ENCODE data around the gene RHAG. TPM values are rescaled to one million over a fixed set of nuclear protein-coding genes. Genes with fewer than 3 reads are reported as not detected.
A peak's percentile ranks its signal among the peaks of the same experiment; 100 is the strongest.
"Not testable (repeated sequence)": the region's sequence is repeated elsewhere in the genome, so short reads cannot be mapped to it uniquely, and the experiment has no call there.

Gene RHAG
- total and polyA plus RNA-seq, 12 donors: 0.10 to 0.78 (median 0.21) TPM; not detected in 8

DNA sequence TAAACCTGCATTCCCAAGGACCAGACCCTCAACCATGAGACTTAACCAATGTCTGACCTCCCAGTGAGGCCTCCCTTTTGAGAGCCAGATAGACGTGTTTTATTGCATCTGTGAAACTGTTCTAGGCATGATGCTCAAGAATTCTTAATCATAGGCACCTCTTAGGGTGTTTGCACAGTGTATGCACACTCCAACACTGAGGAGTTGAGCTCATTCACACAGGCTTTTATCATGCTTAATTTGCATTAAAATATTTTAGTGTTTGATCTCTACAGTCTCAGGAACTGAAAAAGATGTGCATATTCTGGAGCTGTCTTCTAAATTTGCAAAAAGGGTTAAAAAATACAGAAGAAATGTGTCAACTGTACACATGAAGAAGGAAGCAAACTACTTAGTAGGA, 27.4 kb downstream of the RHAG start:
- TF ChIP-seq, protein P1, sequence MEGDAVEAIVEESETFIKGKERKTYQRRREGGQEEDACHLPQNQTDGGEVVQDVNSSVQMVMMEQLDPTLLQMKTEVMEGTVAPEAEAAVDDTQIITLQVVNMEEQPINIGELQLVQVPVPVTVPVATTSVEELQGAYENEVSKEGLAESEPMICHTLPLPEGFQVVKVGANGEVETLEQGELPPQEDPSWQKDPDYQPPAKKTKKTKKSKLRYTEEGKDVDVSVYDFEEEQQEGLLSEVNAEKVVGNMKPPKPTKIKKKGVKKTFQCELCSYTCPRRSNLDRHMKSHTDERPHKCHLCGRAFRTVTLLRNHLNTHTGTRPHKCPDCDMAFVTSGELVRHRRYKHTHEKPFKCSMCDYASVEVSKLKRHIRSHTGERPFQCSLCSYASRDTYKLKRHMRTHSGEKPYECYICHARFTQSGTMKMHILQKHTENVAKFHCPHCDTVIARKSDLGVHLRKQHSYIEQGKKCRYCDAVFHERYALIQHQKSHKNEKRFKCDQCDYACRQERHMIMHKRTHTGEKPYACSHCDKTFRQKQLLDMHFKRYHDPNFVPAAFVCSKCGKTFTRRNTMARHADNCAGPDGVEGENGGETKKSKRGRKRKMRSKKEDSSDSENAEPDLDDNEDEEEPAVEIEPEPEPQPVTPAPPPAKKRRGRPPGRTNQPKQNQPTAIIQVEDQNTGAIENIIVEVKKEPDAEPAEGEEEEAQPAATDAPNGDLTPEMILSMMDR (IDR thresholded peaks at IDR 0.05): no peak
- no peak for TF ChIP-seq POLR2A (IDR thresholded peaks at IDR 0.05)
- DNase-seq: no peak
- H3K36me3 ChIP-seq (replicated peaks in 1 of 2): no peaks in the 10 kb centered on the region
- no peaks in the 10 kb centered on the region for H3K4me1 ChIP-seq (replicated peaks in 1 of 2)
- no peaks in the 10 kb centered on the region for H3K27me3 ChIP-seq
- intact Hi-C loops (cut with DNase I): loop anchor here in 1 of 2 donors (5.0 kb wide), 1 partner anchor 77 kb away; no protein-coding TSS in a partner anchor
- WGBS, 4 donors: 64 to 71% (median 68%) methylated on average over 1 of the region's 1 CpG
- no peak overlapping the region for H3K4me3 ChIP-seq
- H3K27ac ChIP-seq: no peak overlapping the region
- no peaks in the 10 kb centered on the region for H3K9me3 ChIP-seq (replicated peaks in 1 of 3)

DNA sequence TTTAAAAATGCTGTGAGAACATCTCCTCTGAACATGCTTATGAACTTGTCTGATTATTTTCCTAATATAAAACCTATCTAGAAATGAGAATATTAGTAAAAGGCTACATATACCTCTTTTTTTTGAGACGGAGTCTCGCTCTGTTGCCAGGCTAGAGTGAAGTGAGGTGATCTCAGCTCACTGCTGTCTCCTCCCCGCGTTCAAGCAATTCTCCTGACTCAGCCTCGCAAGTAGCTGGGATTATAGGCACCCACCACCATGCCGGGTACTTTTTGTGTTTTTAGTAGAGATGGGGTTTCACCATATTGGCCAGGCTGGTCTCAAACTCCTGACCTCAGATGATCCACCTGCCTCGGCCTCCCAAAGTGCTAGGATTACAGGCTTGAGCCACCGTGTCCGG, 28.4 kb downstream of the RHAG start:
- H3K36me3 ChIP-seq (replicated peaks in 1 of 2): not testable (repeated sequence)

DNA sequence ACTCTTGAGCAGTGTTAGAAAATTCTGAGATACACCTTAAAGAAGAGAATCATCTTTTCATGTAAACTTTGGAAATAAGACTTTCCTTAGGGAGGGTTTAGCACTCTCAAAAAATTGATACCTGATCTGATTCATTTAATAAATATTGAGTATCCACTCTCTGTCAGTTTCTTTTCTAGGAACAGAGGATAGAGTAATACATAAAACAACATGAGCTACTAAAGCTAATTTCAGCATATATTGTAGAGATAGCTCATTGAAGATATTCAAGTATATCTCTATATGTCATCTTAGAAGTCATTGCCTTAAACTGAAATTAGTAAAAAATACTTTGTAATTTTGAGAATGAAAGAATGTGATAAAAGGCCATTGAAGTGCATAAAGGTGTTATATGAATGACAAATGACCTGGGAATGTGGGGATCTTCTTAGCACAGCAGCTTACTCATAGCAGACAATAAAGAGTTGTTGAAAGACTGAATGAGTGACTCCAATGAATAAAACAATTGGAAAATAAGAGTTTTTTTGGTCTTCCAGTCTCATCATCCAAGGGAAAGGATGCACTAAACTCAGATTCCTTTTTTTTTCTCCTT, 29.2 kb downstream of the RHAG start:
- no peaks in the 10 kb centered on the region for H3K27me3 ChIP-seq
- no peaks in the 10 kb centered on the region for H3K9me3 ChIP-seq (replicated peaks in 1 of 3)
- no peaks in the 10 kb centered on the region for H3K36me3 ChIP-seq (replicated peaks in 1 of 2)
- H3K4me3 ChIP-seq: no peak overlapping the region
- H3K27ac ChIP-seq: no peak overlapping the region
- no peaks in the 10 kb centered on the region for H3K4me1 ChIP-seq (replicated peaks in 1 of 2)
- no peak for DNase-seq
- intact Hi-C loops (cut with DNase I): loop anchor here in 1 of 2 donors (5.0 kb wide), 1 partner anchor 75 kb away; no protein-coding TSS in a partner anchor
- TF ChIP-seq, protein P1 (IDR thresholded peaks at IDR 0.05): no peak
- no peak for TF ChIP-seq POLR2A (IDR thresholded peaks at IDR 0.05)

More for the DNA sequence above, 28.4 kb downstream of the RHAG start:
- not testable (repeated sequence) for H3K9me3 ChIP-seq (replicated peaks in 1 of 3); H3K4me3 ChIP-seq; H3K4me1 ChIP-seq (replicated peaks in 1 of 2); DNase-seq; H3K27ac ChIP-seq; H3K27me3 ChIP-seq
- 66 to 81% (median 73%) methylated on average over 9 of the region's 9 CpGs for WGBS, 4 donors
- intact Hi-C loops (cut with DNase I): loop anchor here in 1 of 2 donors (5.0 kb wide), 1 partner anchor 76 kb away; no protein-coding TSS in a partner anchor

DNA sequence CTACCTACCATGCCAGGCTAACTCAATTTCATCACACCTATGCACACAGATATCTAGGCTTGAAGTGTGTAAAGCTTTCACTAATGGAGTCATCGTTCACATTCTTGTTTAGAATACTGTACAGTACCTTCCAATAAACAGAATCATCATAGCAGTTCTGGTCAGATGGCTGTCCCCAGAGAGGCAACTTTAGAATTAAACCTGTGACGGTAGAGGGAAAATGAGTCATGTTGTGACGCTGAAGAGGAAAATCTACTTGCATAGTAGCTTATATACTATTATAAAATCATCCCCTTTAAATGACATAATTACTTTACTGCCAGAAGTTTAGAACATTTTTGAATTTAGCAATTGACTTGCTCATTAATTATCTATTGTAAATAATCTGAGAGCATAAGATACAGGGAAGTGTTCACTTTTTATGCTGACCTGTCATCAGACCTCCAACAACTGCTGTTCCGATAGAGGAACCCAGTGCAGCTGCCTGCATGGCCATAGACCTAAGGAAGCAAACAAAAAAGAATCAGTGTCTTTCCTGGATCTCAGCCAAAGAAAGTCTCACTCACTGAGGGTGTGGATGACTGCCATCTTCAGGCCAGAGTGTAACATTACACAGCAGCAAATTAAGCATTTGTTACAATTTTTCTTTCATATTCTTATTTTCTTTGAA, 29.8 kb downstream of the RHAG start:
- TF ChIP-seq POLR2A (IDR thresholded peaks at IDR 0.05): no peak
- TF ChIP-seq, protein P1 (IDR thresholded peaks at IDR 0.05): peak; percentile 81 to 90 (median 86)
- intact Hi-C loops (cut with DNase I): loop anchor here in 1 of 2 donors (5.0 kb wide), 1 partner anchor 75 kb away; no protein-coding TSS in a partner anchor
- 27 to 44% (median 36%) methylated on average over 4 of the region's 4 CpGs for WGBS, 4 donors
- Histone ChIP-seq H3K36me3 (replicated peaks in 1 of 2) (no peaks in the 10 kb centered on the region), H3K9me3 (replicated peaks in 1 of 3) (no peaks in the 10 kb centered on the region), H3K4me1 (replicated peaks in 1 of 2) (no peaks in the 10 kb centered on the region), H3K27ac (no peak overlapping the region), H3K4me3 (no peak overlapping the region), H3K27me3 (no peaks in the 10 kb centered on the region)
- DNase-seq: peak; percentile 19 to 60 (median 38)

DNA sequence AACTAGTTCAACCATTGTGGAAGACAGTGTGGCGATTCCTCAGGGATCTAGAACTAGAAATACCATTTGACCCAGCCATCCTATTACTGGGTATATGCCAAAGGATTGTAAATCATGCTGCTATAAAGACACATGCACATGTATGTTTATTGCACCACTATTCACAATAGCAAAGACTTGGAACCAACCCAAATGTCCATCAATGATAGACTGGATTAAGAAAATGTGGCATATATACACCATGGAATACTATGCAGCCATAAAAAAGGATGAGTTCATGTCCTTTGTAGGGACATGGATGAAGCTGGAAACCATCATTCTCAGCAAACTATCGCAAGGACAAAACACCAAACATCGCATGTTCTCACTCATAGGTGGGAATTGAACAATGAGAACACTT, 32.6 kb downstream of the RHAG start:
- H3K4me3 ChIP-seq; H3K27ac ChIP-seq; H3K4me1 ChIP-seq (replicated peaks in 1 of 2); H3K9me3 ChIP-seq (replicated peaks in 1 of 3); H3K27me3 ChIP-seq; DNase-seq; H3K36me3 ChIP-seq (replicated peaks in 1 of 2): not testable (repeated sequence)
- intact Hi-C loops (cut with DNase I): loop anchor here in 1 of 2 donors (5.0 kb wide), 1 partner anchor 67 kb away; no protein-coding TSS in a partner anchor
- 79 to 91% (median 85%) methylated on average over 2 to 3 of the region's 3 CpGs for WGBS, 4 donors

DNA sequence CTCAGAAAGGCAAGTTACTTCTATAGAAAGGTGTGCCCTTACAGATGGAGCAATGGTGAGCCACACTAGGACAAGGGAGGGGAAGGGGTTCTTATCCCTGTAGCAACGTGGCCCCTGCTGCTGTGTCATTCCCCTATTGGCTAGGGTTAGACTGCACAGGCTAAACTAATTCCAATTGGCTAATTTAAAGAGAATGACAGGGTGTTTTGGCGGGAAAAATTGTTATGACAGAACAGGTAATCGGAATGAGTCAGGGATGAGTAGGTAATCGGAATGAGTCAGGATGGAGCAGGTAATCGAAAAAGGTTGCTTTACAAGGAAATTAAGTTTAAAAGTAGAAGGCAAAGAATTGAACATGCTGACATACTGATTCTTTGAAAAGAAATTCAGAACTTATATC, 49.4 kb downstream of the RHAG start:
- H3K36me3 ChIP-seq (replicated peaks in 1 of 2); H3K4me3 ChIP-seq; intact Hi-C loops (cut with DNase I); H3K27me3 ChIP-seq; DNase-seq; H3K4me1 ChIP-seq (replicated peaks in 1 of 2); H3K27ac ChIP-seq; H3K9me3 ChIP-seq (replicated peaks in 1 of 3): not testable (repeated sequence)
- 79 to 88% (median 83%) methylated on average over 5 of the region's 5 CpGs for WGBS, 4 donors
